GM19238 (cell line): ENCODE results near the gene FBXO48.
"Not testable (repeated sequence)": the region's sequence is repeated elsewhere in the genome, so short reads cannot be mapped to it uniquely, and the experiment has no call there.

ENCODE experiments used
- DNase-seq: peaks from one replicate; pipeline ENCODE4 v3.0.0; 2011; ENCODE audit warnings: low spot score; ENCODE audit not compliant: insufficient read length

FBXO48 gene

GRCh38 chr2:68467077-68467960 is at the start of gene FBXO48, which contains the start of gene APLF:
Gene FBXO48, minus strand, starts transcription at chr2:68467294. Its CDS starts 2,149 bp downstream, at chr2:68465145.
Gene APLF, plus strand, starts transcription at chr2:68467585. Its CDS starts 147 bp downstream, at chr2:68467732.
- peak; percentile 92 for DNase-seq

- no peak for DNase-seq
Measured at GRCh38 chr2:68516051-68516955, 49.2 kb upstream of the FBXO48 start.

DNA sequence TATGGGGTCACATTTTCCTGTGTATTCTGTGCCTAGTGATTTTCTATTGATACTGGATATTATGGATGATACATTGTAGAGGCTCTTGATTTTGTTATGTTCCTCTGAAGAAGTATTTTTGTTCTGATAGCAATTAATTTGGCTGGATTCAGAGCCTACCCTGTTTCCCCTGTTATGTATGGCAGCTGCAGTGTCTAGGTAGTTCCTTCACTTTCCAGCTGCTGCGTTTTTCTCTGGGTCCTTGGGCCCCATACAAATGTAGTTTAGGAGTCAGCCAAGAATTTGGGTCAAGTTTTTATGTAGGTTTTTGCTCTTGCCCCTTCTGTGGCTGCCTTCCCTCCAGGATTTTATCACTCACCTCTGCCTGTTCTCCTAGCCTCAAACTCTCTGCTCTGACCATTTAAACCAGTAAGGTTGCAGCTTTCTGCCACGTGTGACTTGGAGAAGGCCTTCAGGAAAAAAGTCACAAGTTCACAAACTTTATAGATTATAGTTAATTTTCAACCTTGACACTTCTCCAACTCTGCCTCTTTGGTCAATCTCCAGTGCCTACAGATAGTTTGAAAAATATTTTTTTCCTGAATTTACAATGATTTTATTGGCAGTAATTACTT is 47.3 kb upstream of the FBXO48 start:
- DNase-seq: no peak

DNA sequence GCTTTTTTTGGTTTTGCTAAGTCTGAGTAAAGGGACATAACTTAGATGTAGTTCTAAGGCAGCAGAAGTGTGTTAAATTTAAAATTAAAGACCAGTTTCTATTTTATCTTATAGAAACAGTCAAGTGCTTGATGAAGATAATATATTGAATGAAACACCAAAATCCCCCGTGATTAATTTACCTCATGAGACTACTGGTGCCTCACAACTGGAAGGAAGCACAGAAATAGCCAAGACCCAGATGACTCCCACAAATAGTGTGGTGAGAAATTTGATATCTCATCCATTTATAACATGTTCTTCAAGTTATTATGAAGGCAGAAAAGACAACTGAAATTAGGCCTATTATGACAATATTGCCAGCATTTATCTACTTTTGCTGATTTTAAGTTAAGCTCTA is 45.9 kb upstream of the FBXO48 start:
- DNase-seq: no peak

GRCh38 chr2:68512326-68512725 is 45.2 kb upstream of the FBXO48 start:
- no peak for DNase-seq

DNA sequence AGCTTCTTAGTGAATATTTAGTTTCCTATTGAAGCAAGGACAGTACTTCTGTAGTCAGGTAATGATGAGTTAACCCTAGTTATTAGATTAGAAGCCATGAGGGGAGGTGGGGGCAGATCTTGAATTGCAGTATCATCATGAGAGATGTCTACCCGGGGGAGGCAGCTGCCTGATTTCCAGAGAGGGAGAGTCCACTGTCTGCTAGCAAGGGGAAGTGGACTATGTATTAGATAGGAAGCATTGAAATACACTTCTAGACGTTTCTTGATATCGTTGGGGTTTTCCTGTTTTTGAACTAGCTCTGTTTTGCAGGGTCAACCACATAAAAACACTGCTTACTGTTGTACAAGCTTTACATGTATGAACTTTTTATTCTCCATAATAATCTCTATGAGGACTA is 39.1 kb upstream of the FBXO48 start:
- DNase-seq: no peak

- DNase-seq: no peak
Measured at GRCh38 chr2:68505603-68506159, 38.6 kb upstream of the FBXO48 start.

GRCh38 chr2:68501768-68502167 is 34.7 kb upstream of the FBXO48 start:
- no peak for DNase-seq

DNA sequence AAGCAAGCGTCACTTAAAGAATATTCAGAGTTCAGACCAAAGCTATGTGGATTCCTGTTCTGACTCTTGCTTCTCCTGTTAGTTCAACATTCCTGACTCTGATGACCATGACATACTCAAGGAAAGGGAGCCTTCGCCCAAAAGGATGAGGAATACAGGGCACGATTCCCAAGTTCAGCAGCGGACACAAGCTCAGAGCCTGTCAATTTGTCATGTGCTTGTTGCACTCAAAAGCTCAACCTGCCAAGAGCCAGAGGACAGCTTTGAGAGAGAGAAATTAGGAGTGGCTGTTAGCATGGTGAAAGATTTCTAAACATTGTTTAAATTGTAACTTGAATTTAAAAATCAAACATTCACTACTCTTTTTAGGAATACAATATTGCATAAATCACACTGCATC is 33.6 kb upstream of the FBXO48 start:
- no peak for DNase-seq

- no peak for DNase-seq
Measured at GRCh38 chr2:68499133-68499532, 32.0 kb upstream of the FBXO48 start.

- DNase-seq: no peak
Measured at GRCh38 chr2:68491582-68491981, 24.5 kb upstream of the FBXO48 start.

DNA sequence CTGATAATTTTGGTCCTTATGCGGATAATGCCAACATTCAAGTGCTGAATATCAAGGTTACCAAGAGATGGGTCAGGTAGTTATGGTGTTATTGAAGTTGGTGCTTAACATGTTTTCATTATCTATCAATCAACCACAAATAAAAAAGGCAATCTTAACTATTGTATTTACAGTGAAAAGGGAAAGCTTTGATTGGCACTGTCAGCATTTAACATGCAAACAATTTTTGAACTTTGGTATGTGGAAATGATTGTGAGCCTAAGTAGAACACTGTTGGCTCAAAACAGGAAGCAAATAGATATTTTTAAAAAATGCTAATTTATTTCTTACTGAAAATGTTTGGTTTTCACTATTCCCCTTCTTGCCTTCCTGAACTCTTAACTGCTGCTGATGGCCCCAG is 22.2 kb upstream of the FBXO48 start:
- DNase-seq: no peak

- not testable (repeated sequence) for DNase-seq
Measured at GRCh38 chr2:68488605-68489004, 21.5 kb upstream of the FBXO48 start.

DNA sequence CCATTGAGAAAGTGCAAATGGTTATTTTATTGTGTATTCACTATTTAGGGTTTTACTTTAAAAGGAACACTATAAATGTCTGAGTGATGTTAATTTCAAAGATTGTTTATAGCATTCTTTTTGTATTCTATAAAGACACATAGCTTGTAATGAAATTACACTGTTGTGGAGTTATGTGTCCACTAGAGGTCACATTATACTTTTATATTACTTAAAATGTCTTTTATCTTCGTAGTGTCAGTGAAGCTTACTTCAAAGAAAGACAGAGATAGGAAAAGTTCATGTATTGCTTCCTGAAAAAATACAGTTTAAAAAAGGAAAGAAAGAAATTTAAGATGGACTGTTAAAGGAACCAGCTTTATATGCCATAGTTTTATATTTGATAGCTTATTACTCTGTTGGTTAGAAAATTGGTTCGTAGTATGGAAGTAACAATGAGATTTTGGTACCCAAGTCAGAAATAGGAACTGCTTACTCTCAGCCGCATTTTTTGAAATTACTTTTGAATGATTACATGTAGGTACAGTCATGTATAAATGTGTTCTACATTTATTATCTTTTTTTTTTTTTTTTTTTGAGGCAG is 20.8 kb upstream of the FBXO48 start:
- no peak for DNase-seq

DNA sequence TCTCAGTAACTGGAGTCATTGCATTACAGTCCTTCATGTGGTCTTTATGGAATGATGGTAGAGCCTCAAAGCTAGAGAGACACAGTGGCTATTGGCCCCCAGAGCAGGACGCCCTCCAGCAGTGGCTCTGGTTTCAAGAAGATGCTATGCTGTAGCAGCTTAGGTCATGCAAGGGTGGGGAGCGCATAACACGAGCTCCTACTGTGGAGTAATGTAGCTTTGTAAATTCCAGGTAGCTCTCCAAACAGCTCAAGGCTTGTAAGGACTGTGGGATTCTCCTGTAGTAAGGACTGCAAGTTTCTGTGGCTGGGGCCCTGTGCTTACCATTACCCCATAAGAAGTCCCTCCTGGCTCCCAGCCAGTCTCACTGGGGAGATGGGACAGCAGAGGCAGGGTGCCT is 15.9 kb upstream of the FBXO48 start:
- DNase-seq: no peak

DNA sequence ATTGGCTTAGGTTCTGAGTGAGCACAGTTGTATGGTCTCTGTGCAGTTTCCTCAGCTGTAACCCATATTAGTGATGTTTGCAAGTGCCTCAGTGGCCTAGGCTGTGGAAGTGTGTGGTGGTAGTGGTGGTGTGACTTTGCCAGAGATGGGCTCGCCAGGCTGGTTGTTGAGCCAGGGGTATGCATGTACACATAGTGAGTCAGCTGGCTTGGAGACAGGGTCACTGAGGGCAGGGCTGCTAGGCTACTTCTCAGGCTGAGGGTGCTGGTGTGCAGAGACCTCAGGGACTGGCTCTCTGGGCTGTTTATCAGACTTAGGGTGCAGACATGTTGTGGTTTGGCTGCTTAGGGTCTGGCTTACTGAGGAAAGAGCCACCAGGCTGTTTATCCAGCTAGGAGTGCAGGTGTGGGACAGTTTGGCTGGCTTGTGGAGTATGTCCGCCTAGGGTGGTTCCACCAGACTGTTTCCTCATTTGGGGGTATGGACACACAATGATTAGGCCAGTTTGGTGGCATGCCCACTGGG is 15.3 kb upstream of the FBXO48 start:
- DNase-seq: no peak

DNA sequence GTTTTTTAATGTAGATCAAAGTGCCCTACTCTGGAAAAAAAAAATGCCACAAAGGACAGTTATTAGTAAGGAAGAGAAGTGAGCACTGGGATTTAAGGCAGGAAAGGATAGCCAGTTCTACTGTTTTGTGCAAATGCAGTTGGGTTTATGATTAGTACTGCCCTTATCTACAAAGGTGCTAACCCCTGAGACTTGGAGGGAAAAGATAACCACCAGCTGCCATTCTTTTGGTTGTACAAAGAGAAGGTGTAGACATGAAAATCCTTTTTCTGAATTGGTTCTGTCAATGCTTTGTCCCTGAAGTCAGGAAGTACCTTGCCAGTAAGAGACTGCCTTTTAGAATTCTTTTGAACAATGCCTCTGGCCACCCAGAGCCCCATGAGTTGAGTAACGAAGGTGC is 11.6 kb upstream of the FBXO48 start:
- DNase-seq: no peak

DNA sequence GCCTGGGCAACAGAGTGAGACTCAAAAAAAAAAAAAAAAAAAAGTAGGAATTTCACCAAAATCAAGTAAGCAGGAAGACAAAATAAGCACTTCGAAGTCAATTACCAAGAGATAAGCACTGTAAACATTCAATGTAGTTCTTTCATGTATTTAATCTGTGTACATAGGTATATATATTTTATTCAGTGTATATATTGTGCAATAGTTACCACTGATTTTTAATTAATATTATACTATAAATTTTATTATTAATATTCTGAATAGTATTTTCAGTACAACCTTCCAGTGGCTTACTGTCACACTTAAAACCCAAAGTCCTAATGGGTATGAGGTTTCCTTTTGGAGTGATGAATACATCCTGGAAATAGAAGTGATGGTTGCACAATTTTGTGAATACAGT is 9.4 kb upstream of the FBXO48 start:
- DNase-seq: no peak

DNA sequence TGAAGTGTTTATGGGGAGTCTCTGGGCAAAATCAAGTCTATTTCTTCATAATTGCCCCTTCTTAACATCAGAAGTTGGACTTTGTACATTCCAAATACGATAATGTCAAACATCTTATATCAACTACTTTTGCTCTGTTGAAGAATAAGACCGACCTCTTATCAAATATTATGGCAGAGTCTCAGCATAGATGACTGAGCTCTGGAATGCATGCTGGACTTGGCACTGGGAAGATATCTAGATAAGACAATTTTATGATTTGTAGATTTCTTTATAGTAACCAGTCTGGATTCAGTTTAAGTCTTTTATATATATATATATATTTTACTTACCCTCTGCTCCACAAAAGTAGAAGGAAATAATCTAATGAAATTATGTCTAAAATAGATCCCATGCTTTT is 8.5 kb upstream of the FBXO48 start:
- DNase-seq: no peak

- no peak for DNase-seq
Measured at GRCh38 chr2:68475110-68475509, 8.0 kb upstream of the FBXO48 start.
